A549 (cell line): ENCODE results near the gene TALDO1.

Experiments used
- ATOH8 ChIP-seq: fragments of 250-450 bp; sonication (Bioruptor Pico); IDR thresholded peaks from 2 replicates; pipeline ENCODE4 v1.5.0; 2020; ENCODE audit warnings: low read depth, mild to moderate bottlenecking, moderate library complexity
- CBX8 ChIP-seq: fragments of 200-600 bp; sonication (generic); IDR thresholded peaks from 2 replicates; pipeline ENCODE4 v1.6.1; 2016
- CTCF ChIP-seq: fragments of >200 bp; sonication (Bioruptor Twin); formaldehyde crosslinking; IDR thresholded peaks from 3 replicates; pipeline ENCODE4 v1.5.1; 2016
- EP300 ChIP-seq, 2 experiments: fragments of >200 bp; sonication (Bioruptor Twin); formaldehyde crosslinking; IDR thresholded peaks; 2 replicates in 1 of 2; 3 replicates in 1 of 2; pipeline ENCODE4 v1.6.1; 2016 to 2017
- FOSL2 ChIP-seq, 2 experiments: fragments of 450-650 bp in 1 of 2; fragments of >200 bp in 1 of 2; sonication (Bioruptor Twin) in 1 of 2; formaldehyde crosslinking; IDR thresholded peaks; 2 replicates each; pipeline versions ENCODE4 v1.5.0 to v1.6.1; 2016 to 2020; ENCODE audit warnings: mild to moderate bottlenecking in 1 of 2, moderate library complexity in 1 of 2
- MYC ChIP-seq: IDR thresholded peaks from 2 replicates; pipeline ENCODE4 v1.6.1; 2012; ENCODE audit warnings: mild to moderate bottlenecking, inconsistent platforms, low read length, improper control_type of control experiment, borderline replicate concordance
- POLR2A ChIP-seq: IDR thresholded peaks from 2 replicates; pipeline ENCODE4 v1.6.1; 2012; ENCODE audit warnings: mild to moderate bottlenecking, low read length
- RAD21 ChIP-seq, 2 experiments: fragments of >200 bp in 1 of 2; sonication (Bioruptor Twin) in 1 of 2; formaldehyde crosslinking in 1 of 2; IDR thresholded peaks in 1 of 2; conservative IDR thresholded peaks in 1 of 2; 2 replicates in 1 of 2; 3 replicates in 1 of 2; pipeline ENCODE4 v1.6.1; 2012 to 2018; ENCODE audit warnings: inconsistent platforms in 1 of 2
- RCOR1 ChIP-seq: fragments of 150-350 bp; IDR thresholded peaks from 2 replicates; pipeline ENCODE4 v1.6.1; 2014; ENCODE audit warnings: antibody characterized with exemption, low read length, low read depth
- RFX5 ChIP-seq: fragments of 450-650 bp; IDR thresholded peaks from 2 replicates; pipeline ENCODE4 v1.7.1; 2014; ENCODE audit warnings: antibody characterized with exemption, mild to moderate bottlenecking, moderate library complexity
- SREBF2 ChIP-seq: fragments of 450-650 bp; IDR thresholded peaks from 2 replicates; pipeline ENCODE4 v1.6.1; 2014; ENCODE audit warnings: mild to moderate bottlenecking, moderate library complexity
- TF ChIP-seq, protein P1 (sequence below): fragments of 450-650 bp; IDR thresholded peaks from 2 replicates; pipeline ENCODE4 v1.6.1; 2014; ENCODE audit warnings: antibody characterized with exemption
- TF ChIP-seq, protein P2 (sequence below): fragments of 250-450 bp; sonication (Bioruptor Pico); IDR thresholded peaks from 2 replicates; pipeline ENCODE4 v1.5.0; 2021; ENCODE audit warnings: mild to moderate bottlenecking, moderate library complexity, borderline replicate concordance

- TF ChIP-seq EP300 (IDR thresholded peaks at IDR 0.05) (no peak), CTCF (peak; percentile 64), CBX8 (no peak), RAD21 (conservative IDR thresholded peaks at IDR 0.05 in 1 of 2, IDR thresholded peaks at IDR 0.05 in 1 of 2) (peak; percentile 59 to 69), POLR2A (no peak), SREBF2 (no peak), RFX5 (no peak), ATOH8 (CRISPR knock-in tag) (no peak), MYC (no peak), FOSL2 (IDR thresholded peaks at IDR 0.05) (no peak), FOSL2 (CRISPR knock-in tag; IDR thresholded peaks at IDR 0.05) (no peak), RCOR1 (no peak)
- TF ChIP-seq, protein P1, sequence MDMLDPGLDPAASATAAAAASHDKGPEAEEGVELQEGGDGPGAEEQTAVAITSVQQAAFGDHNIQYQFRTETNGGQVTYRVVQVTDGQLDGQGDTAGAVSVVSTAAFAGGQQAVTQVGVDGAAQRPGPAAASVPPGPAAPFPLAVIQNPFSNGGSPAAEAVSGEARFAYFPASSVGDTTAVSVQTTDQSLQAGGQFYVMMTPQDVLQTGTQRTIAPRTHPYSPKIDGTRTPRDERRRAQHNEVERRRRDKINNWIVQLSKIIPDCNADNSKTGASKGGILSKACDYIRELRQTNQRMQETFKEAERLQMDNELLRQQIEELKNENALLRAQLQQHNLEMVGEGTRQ = no peak
- TF ChIP-seq, protein P2, sequence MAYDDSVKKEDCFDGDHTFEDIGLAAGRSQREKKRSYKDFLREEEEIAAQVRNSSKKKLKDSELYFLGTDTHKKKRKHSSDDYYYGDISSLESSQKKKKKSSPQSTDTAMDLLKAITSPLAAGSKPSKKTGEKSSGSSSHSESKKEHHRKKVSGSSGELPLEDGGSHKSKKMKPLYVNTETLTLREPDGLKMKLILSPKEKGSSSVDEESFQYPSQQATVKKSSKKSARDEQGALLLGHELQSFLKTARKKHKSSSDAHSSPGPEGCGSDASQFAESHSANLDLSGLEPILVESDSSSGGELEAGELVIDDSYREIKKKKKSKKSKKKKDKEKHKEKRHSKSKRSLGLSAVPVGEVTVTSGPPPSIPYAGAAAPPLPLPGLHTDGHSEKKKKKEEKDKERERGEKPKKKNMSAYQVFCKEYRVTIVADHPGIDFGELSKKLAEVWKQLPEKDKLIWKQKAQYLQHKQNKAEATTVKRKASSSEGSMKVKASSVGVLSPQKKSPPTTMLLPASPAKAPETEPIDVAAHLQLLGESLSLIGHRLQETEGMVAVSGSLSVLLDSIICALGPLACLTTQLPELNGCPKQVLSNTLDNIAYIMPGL (CRISPR knock-in tag) = 0 out of 2 replicates have a peak, but pooled peaks have one; percentile 40
Measured at GRCh38 chr11:765025-765801, 17.9 kb downstream of the TALDO1 start.
